ENCODE results near the gene CCNY. TPM values are rescaled to one million over a fixed set of nuclear protein-coding genes. Genes with fewer than 3 reads are reported as not detected.

Gene CCNY
- total RNA-seq, 3 donors from 2014 or later (not counting 1 experiment from before 2014, with no cell fraction given), result 71.0 to 87.2 (median 74.3) TPM

DNA sequence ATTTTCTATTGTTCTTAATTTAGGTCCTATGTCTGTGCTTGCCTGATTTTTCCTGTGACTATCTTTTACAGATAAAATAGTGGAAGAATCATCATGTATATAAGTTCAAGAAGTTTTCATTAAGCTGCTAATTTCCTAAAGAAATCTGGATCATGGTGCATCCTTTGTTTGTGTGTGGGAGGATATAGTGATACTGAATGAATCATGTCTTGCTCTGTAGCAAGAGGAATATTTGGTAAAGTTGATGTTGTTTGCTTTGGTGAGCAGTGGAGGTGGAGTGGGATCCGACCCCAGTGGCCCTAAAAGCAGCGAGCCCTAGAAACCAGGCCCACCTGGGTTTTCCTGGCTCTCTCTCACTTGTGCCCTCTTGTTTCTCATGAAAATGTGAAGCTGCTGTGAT is 83.7 kb downstream of the CCNY start:
- 100% methylated on average over 2 of the region's 2 CpGs for WGBS (ENCODE audit: insufficient coverage)
- Histone ChIP-seq H3K27me3 (ENCODE audit: control insufficient read depth, insufficient read depth, low read length) (no peaks in the 10 kb centered on the region), H3K27ac (ENCODE audit: low read length) (no peak overlapping the region), H3K4me1 (ENCODE audit: control insufficient read depth, insufficient read depth, low read length) (peaks cover 4% of the 10 kb centered on the region), H3K36me3 (ENCODE audit: control insufficient read depth, insufficient read depth, low read length) (no peaks in the 10 kb centered on the region), H3K4me3 (ENCODE audit: low read length) (no peak overlapping the region), H3K9me3 (ENCODE audit: control insufficient read depth, insufficient read depth, low read length) (no peaks in the 10 kb centered on the region)
- no peaks in the 10 kb centered on the region for H3K9me3 Mint-ChIP-seq
- no peak for DNase-seq
- no peak for ATAC-seq
- intact Hi-C loops (cut with micrococcal nuclease), result no loop called here
- H3K27me3 Mint-ChIP-seq (ENCODE audit: low read depth in 2 of 2), result no peaks in the 10 kb centered on the region
- TF ChIP-seq, protein P1, sequence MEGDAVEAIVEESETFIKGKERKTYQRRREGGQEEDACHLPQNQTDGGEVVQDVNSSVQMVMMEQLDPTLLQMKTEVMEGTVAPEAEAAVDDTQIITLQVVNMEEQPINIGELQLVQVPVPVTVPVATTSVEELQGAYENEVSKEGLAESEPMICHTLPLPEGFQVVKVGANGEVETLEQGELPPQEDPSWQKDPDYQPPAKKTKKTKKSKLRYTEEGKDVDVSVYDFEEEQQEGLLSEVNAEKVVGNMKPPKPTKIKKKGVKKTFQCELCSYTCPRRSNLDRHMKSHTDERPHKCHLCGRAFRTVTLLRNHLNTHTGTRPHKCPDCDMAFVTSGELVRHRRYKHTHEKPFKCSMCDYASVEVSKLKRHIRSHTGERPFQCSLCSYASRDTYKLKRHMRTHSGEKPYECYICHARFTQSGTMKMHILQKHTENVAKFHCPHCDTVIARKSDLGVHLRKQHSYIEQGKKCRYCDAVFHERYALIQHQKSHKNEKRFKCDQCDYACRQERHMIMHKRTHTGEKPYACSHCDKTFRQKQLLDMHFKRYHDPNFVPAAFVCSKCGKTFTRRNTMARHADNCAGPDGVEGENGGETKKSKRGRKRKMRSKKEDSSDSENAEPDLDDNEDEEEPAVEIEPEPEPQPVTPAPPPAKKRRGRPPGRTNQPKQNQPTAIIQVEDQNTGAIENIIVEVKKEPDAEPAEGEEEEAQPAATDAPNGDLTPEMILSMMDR (IDR thresholded peaks at IDR 0.05), result no peak
- no peaks in the 10 kb centered on the region for H3K36me3 Mint-ChIP-seq
- H3K4me1 Mint-ChIP-seq, result peaks cover 54 to 65% of the 10 kb centered on the region in 2 donors
- no peak overlapping the region for H3K27ac Mint-ChIP-seq
- no peak overlapping the region for H3K4me3 Mint-ChIP-seq

DNA sequence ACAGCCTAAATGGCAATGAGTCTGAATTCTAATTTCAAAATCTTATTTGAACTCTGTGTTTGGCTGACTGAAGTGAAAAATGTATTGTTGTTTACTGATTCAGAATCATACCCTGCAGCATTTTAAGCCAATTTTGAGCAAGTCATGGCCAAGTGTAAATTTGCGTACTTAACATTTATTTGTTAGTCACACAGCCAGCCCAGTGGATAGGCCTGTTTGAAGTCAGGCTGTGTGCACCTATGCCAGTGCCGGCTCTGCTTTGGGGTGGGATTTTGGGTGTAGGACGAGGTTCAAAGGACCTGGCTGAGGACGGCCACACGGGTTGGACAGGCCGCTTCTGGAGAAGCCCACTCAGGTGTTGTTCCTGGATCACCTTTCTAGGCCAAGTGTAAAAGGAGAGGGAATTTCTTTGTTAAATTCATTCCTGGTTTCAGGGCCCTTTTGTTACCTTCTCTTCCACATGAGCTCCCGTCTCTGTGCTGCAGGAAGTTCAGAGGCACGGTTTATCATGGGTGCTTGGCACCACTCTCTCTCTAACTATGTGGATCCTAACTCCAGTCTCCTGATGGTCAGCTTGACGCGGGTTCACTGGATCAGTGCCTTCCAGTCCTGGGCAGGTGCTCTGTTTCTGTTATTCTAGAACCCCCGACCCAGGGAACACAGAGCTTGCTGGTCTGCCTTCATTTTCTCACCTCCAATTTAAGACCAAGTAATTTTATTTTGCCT is 84.7 kb downstream of the CCNY start:
- Histone ChIP-seq H3K36me3 (ENCODE audit: control insufficient read depth, insufficient read depth, low read length) (no peaks in the 10 kb centered on the region), H3K4me1 (ENCODE audit: control insufficient read depth, insufficient read depth, low read length) (no peaks in the 10 kb centered on the region), H3K27me3 (ENCODE audit: control insufficient read depth, insufficient read depth, low read length) (no peaks in the 10 kb centered on the region), H3K9me3 (ENCODE audit: control insufficient read depth, insufficient read depth, low read length) (no peaks in the 10 kb centered on the region), H3K4me3 (ENCODE audit: low read length) (no peak overlapping the region), H3K27ac (ENCODE audit: low read length) (no peak overlapping the region)
- no peak for ATAC-seq
- Mint-ChIP-seq H3K27ac (no peak overlapping the region), H3K27me3 (ENCODE audit: low read depth in 2 of 2) (no peaks in the 10 kb centered on the region), H3K36me3 (no peaks in the 10 kb centered on the region), H3K9me3 (no peaks in the 10 kb centered on the region), H3K4me3 (no peak overlapping the region), H3K4me1 (peaks cover 51 to 65% of the 10 kb centered on the region in 2 donors)
- intact Hi-C loops (cut with micrococcal nuclease), result no loop called here
- DNase-seq, result no peak
- TF ChIP-seq, protein P1 (IDR thresholded peaks at IDR 0.05), result no peak
- WGBS (ENCODE audit: insufficient coverage), result 99% methylated on average over 11 of the region's 11 CpGs

DNA sequence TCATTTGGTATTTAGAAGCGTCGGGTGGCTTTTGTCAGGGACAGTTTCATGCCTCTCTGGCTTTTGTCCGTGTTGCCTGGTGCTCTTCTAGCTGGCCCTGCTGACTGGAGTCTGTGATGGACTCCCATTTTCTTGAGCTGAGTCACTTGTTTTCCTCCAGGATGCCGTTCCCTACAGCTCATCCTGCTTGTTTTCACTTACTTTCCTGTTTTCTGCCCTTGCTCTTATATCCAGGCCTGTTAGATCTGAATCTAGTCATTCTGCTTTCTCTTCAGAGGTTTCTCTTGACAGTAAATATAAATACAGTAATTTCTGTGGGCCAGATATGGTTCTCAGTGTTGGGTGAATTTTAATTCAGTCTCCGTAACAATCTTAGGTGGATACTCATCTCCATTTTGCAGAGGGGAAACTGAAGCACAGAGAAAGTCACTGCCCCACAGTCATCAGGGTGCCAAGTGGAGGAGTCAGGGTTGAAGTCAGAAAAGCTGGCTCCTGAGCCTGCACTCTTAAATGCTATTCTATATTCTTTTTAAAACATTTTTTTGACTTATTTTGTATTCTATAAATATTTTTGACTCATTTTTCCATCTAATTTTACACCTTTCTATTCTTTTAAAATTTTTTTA is 85.4 kb downstream of the CCNY start:
- Histone ChIP-seq H3K9me3 (ENCODE audit: control insufficient read depth, insufficient read depth, low read length) (no peaks in the 10 kb centered on the region), H3K27ac (ENCODE audit: low read length) (no peak overlapping the region), H3K36me3 (ENCODE audit: control insufficient read depth, insufficient read depth, low read length) (no peaks in the 10 kb centered on the region), H3K4me3 (ENCODE audit: low read length) (no peak overlapping the region), H3K4me1 (ENCODE audit: control insufficient read depth, insufficient read depth, low read length) (no peaks in the 10 kb centered on the region), H3K27me3 (ENCODE audit: control insufficient read depth, insufficient read depth, low read length) (no peaks in the 10 kb centered on the region)
- TF ChIP-seq, protein P1 (IDR thresholded peaks at IDR 0.05), result no peak
- H3K36me3 Mint-ChIP-seq, result no peaks in the 10 kb centered on the region
- ATAC-seq, result no peak
- no peak overlapping the region for H3K4me3 Mint-ChIP-seq
- 96% methylated on average over 5 of the region's 5 CpGs for whole genome bisulfite sequencing (ENCODE audit: insufficient coverage)
- H3K27ac Mint-ChIP-seq, result no peak overlapping the region
- intact Hi-C loops (cut with micrococcal nuclease), result no loop called here
- no peaks in the 10 kb centered on the region for H3K27me3 Mint-ChIP-seq (ENCODE audit: low read depth in 2 of 2)
- H3K4me1 Mint-ChIP-seq, result peaks cover 49 to 65% of the 10 kb centered on the region in 2 donors
- no peak for DNase-seq
- no peaks in the 10 kb centered on the region for H3K9me3 Mint-ChIP-seq
